Hematopoietic multipotent progenitor cell treated with erythropoietin and hydrocortisone succinate and interleukin-3 and kit ligand, for 17 days (in vitro differentiated cells): Measurements from ENCODE around the gene BAHD1.

Source experiments
- DNase-seq: peaks from one replicate; pipeline ENCODE4 v3.0.0-alpha.2; 2015; ENCODE audit warnings: low spot score

BAHD1 gene

GRCh38 chr15:40424483-40425115, 16.2 kb upstream of the BAHD1 start:
- no peak for DNase-seq

GRCh38 chr15:40425681-40426080, 15.1 kb upstream of the BAHD1 start:
- DNase-seq: no peak

GRCh38 chr15:40427188-40427587, 13.6 kb upstream of the BAHD1 start:
- peak; percentile 25 for DNase-seq

GRCh38 chr15:40428185-40428584, 12.6 kb upstream of the BAHD1 start:
- DNase-seq: no peak

GRCh38 chr15:40429068-40429710, 11.6 kb upstream of the BAHD1 start:
- DNase-seq: no peak

- no peak for DNase-seq
These were observed 10.4 kb upstream of the BAHD1 start for GRCh38 chr15:40430271-40430805.

- no peak for DNase-seq
These were observed 5.6 kb upstream of the BAHD1 start for GRCh38 chr15:40435023-40435709.

GRCh38 chr15:40435710-40436089, 5.1 kb upstream of the BAHD1 start:
- DNase-seq: no peak

GRCh38 chr15:40436116-40436891, 4.4 kb upstream of the BAHD1 start:
- DNase-seq: no peak

- no peak for DNase-seq
These were observed 3.6 kb upstream of the BAHD1 start for GRCh38 chr15:40436892-40437751.

- DNase-seq: no peak
These were observed 2.7 kb upstream of the BAHD1 start for GRCh38 chr15:40437752-40438687.

- DNase-seq: no peak
These were observed 2.0 kb upstream of the BAHD1 start for GRCh38 chr15:40438712-40439111.

GRCh38 chr15:40439461-40439959, 1.2 kb upstream of the BAHD1 start:
- no peak for DNase-seq

- no peak for DNase-seq
These were observed 602 bp upstream of the BAHD1 start for GRCh38 chr15:40439960-40440742.

- no peak for DNase-seq
These were observed 1.1 kb downstream of the BAHD1 start for GRCh38 chr15:40441565-40442531.

- no peak for DNase-seq
These were observed 2.5 kb downstream of the BAHD1 start for GRCh38 chr15:40443255-40443654.

GRCh38 chr15:40443846-40444245, 3.1 kb downstream of the BAHD1 start:
- DNase-seq: no peak

GRCh38 chr15:40444736-40445135, 4.0 kb downstream of the BAHD1 start:
- no peak for DNase-seq
